Measurements from ENCODE around the gene SCAMP1.

The SCAMP1 gene

DNA sequence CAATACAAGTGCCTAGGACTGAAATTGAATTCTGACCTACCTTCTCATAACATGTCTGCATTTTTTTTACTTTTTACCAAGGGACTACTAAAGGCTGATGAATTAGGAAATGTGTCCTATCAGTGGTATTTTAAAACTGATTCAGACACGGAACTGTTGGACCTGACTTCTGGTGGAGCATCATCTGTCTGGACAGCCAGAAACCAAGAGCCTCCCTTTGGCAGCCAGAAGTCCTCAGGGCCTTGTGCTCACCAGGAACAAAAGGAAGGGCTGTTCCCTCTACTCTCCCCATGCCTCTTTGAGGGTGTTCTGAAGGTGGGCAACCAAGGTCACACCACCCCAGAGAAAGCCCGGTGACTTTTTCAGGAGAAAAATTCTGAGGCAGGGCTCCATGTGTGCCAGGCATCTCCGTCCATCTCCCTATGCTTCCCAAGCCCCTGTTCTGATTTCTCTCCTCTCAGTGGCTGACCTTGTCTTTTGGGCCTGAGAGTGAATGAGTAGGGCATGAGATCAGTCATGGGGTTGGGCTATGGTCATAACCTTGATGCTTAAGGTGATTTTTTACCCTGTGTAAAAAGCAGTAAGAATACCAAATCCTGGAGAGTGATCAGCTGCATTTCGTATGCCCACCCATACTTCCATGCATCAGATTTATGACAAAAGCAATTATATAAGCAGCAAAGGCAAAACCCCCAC, 143.7 kb downstream of the SCAMP1 start:
- H3K4me3 ChIP-seq (ENCODE audit: low read depth, low read length), result no peak overlapping the region
- ChIA-PET CTCF (no interaction called here), POLR2A (interaction anchor here (0.7 to 1.2 kb wide), 3 partner anchors 13 to 230 kb away, joined by 3 to 5 read pairs (median 3); no protein-coding TSS in a partner anchor)
- no peak for DNase-seq (ENCODE audit: low read depth, low spot score)
- TF ChIP-seq, protein P1, sequence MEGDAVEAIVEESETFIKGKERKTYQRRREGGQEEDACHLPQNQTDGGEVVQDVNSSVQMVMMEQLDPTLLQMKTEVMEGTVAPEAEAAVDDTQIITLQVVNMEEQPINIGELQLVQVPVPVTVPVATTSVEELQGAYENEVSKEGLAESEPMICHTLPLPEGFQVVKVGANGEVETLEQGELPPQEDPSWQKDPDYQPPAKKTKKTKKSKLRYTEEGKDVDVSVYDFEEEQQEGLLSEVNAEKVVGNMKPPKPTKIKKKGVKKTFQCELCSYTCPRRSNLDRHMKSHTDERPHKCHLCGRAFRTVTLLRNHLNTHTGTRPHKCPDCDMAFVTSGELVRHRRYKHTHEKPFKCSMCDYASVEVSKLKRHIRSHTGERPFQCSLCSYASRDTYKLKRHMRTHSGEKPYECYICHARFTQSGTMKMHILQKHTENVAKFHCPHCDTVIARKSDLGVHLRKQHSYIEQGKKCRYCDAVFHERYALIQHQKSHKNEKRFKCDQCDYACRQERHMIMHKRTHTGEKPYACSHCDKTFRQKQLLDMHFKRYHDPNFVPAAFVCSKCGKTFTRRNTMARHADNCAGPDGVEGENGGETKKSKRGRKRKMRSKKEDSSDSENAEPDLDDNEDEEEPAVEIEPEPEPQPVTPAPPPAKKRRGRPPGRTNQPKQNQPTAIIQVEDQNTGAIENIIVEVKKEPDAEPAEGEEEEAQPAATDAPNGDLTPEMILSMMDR (IDR thresholded peaks at IDR 0.05; ENCODE audit: insufficient read depth, low read length, missing control alignments), result no peak

GRCh38 chr5:78504704-78505677, 144.6 kb downstream of the SCAMP1 start:
- CTCF ChIA-PET, result interaction anchor here (0.8 to 1.1 kb wide), 4 partner anchors 16 to 381 kb away, joined by 3 to 4 read pairs (median 4); no protein-coding TSS in a partner anchor
- DNase-seq (ENCODE audit: low read depth, low spot score), result peak; percentile 95
- POLR2A ChIA-PET, result interaction anchor here (0.7 to 1.2 kb wide), 4 partner anchors 14 to 231 kb away, joined by 3 to 5 read pairs (median 3); no protein-coding TSS in a partner anchor
- no peak overlapping the region for H3K4me3 ChIP-seq (ENCODE audit: low read depth, low read length)
- TF ChIP-seq, protein P1 (IDR thresholded peaks at IDR 0.05; ENCODE audit: insufficient read depth, low read length, missing control alignments), result no peak

DNA sequence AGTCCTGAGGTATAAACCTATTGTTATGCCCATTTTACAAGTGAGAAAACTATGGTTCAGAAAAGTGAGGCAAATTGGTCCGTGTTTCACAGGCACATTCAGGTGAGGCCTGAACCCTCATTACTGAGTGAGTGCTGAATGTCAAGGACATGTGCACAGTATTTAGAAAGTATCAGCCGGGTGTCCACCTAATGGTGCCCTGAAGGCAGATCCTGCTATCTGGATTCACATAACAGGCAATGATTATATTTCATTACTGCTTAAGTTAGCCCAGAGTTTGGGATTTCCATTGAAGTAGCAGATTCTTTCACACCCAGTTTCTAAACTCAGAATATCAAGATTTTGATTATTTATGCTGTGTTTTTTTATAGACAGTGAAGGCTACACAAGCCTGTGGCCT, 145.4 kb downstream of the SCAMP1 start:
- POLR2A ChIA-PET, result interaction anchor here (1.2 kb wide), 2 partner anchors 13 to 15 kb away, joined by 3 read pairs; no protein-coding TSS in a partner anchor
- TF ChIP-seq, protein P1 (IDR thresholded peaks at IDR 0.05; ENCODE audit: insufficient read depth, low read length, missing control alignments), result no peak
- CTCF ChIA-PET, result interaction anchor here (1.0 to 1.1 kb wide), 3 partner anchors 17 to 380 kb away, joined by 3 to 4 read pairs (median 4); no protein-coding TSS in a partner anchor
- no peak for DNase-seq (ENCODE audit: low read depth, low spot score)
- H3K4me3 ChIP-seq (ENCODE audit: low read depth, low read length), result no peak overlapping the region

DNA sequence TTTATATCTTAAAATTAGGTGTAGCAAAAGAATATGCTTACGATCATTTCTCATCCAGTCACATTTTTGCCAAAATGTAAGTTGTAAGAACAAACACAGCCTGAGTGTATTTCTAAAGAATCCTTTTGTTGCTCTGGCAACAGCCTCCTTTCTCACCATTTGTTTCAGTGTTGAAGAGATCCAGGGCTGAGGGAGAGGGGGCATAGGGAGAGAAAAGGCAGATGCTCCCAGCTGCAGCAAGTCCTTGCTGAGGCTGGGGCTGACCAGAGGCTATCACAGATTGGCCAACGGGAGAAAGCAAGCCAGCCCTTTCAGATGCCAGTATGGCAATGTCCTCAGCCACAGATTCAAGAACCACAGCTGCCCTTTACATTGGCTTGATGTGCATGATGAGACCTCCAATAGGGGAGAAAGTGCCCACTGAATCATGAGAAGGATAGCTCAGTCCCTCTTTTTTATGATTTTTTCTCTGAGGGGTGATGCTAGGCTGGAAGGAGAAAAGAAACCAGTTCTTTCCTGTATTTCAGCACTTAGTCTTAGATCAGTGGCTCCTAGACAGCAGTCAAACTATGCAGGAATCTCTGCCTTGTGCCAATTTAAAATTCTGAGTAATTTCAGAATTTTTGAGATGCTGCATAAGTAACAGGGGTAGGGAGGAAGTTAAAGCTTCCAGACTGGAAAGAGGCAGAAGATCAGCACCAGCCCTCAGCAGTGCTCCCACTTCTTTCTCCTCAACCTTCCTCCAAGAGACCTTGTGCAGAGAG, 146.0 kb downstream of the SCAMP1 start:
- ChIA-PET CTCF (no interaction called here), POLR2A (interaction anchor here (0.7 to 1.2 kb wide), 2 partner anchors 12 to 13 kb away, joined by 3 read pairs; no protein-coding TSS in a partner anchor)
- DNase-seq (ENCODE audit: low read depth, low spot score), result no peak
- no peak overlapping the region for H3K4me3 ChIP-seq (ENCODE audit: low read depth, low read length)
- TF ChIP-seq, protein P1 (IDR thresholded peaks at IDR 0.05; ENCODE audit: insufficient read depth, low read length, missing control alignments), result no peak

- DNase-seq (ENCODE audit: low read depth, low spot score), result no peak
- TF ChIP-seq, protein P1 (IDR thresholded peaks at IDR 0.05; ENCODE audit: insufficient read depth, low read length, missing control alignments), result no peak
- no peak overlapping the region for H3K4me3 ChIP-seq (ENCODE audit: low read depth, low read length)
- CTCF ChIA-PET, result interaction anchor here (1.0 to 1.6 kb wide), 3 partner anchors 10 to 23 kb away, joined by 3 to 4 read pairs (median 4); no protein-coding TSS in a partner anchor
- POLR2A ChIA-PET, result no interaction called here
Observed at GRCh38 chr5:78507531-78507930, 147.1 kb downstream of the SCAMP1 start.

Measured in AG04449 (cell line).